Measurements from ENCODE around the gene PTH.

The PTH gene

GRCh38 chr11:13448876-13449275 lies 46.9 kb downstream of the PTH start:
- no peak for DNase-seq

GRCh38 chr11:13446444-13446843 lies 49.4 kb downstream of the PTH start:
- no peak for DNase-seq

- no peak for DNase-seq
These were observed 50.2 kb downstream of the PTH start for GRCh38 chr11:13445588-13445987.
